Tracheal epithelial cell (primary cell): ENCODE data around the gene FPR2. TPM values are rescaled to one million over a fixed set of nuclear protein-coding genes. Genes with fewer than 3 reads are reported as not detected.

Source experiments
- total RNA-seq: library from RNA; depleted of rRNA; stranded (reverse); fragments of >200 nt; gene quantifications from 2 replicates; pipeline ENCODE4 v1.2.1, GENCODE V29; 2014

The FPR2 gene, protein sequence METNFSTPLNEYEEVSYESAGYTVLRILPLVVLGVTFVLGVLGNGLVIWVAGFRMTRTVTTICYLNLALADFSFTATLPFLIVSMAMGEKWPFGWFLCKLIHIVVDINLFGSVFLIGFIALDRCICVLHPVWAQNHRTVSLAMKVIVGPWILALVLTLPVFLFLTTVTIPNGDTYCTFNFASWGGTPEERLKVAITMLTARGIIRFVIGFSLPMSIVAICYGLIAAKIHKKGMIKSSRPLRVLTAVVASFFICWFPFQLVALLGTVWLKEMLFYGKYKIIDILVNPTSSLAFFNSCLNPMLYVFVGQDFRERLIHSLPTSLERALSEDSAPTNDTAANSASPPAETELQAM
- total RNA-seq, result not detected in 2 replicates

DNA sequence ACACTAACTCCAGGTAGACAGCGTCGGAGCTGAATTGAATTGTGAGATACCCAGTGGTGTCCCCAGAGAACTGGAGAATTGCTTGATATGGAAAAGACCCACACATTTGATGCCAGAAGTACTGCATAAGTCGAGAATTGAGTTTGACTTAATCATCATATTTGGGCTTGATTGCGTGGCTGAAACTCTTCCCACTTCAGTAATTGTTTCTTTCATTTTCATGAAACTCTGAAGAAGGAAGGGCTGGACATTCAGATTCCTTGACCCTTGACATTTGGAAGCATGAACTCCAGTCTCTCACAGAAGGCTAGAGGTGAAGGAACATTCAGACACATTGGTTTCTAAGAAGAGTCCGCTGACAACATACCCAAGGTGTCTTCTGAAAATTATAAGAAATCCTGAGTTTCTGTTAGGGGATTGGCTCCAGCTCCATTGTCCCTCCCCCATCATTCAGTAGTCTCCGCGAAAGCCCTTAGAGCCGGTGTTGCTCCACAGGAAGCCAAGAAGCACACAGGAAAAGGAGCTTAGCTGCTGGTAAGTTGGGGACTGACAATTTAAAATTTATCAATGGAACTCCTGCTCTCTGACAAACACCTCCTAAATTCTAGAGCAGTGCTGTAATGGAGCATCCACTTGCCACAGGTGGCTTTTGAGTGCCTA is at the start of gene FPR2:
FPR2 (plus strand) TSS at position 484 of the 660 bp plus-strand sequence. CDS start 7,479 bp downstream, outside the sequence.

DNA sequence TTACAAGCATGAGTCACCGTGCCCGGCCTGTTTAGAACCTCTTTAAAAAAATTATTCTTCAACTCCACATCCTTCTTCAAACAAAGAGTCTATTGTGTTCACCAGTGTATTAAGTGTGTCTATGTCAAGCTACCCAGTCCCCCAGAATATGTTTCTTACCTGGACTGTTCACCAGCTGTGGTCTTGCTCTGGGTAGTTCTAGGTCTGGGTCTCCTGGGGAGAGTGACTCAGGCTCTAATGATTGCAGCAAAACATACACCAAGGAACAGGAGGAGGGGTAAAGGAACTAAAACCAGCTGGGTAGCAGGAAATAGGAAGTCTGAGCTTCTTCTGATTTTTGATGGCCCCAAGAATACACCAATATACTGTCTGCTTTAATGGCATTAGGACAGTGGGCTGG is 9.3 kb upstream of the FPR2 start, which contains the start of gene FPR1:
FPR1 (minus strand) TSS at position 224 of the 400 bp plus-strand sequence. CDS start 4,884 bp downstream, outside the sequence.

DNA sequence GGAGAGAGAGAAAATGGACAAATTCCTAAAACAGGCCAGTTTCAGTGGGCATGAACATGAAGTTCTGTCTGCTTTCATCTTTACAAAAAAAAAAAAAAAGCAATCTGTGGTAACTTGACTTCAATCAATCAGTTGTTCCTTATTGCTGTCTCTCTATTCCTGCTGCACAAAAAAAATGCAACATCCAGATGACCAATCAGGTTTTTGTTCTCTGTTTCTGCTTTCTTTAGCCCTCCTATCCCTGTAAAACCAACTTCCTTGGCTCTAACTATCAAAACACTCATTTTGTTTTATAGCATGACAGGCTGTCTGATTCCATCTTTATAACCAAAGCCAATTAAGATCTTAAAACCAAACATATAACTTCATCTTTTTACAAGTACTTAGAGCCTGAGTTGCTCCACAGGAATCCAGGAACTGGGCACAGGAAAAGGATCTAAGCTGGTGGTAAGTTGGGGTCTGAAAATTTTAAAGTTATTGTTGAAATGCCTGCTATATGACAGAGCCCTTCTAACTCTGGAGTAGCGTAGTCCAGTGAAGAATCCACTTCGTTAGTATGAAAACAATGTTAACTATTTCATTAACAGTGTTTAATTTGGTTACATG is 34.0 kb downstream of the FPR2 start, which contains the start of gene FPR3:
FPR3 (plus strand) TSS at position 273 of the 606 bp plus-strand sequence. CDS start 28,592 bp downstream, outside the sequence.

Other genes with a start within 250 kb of the FPR2 start
- gene SIGLEC6, start 229.5 kb upstream of the FPR2 start, total RNA-seq, result not detected in 2 replicates
- 1.7 and 1.9 TPM in 2 replicates for gene ZNF175, start 189.9 kb upstream of the FPR2 start, total RNA-seq
- gene SIGLEC5, start 130.8 kb upstream of the FPR2 start, total RNA-seq, result not detected in 2 replicates
- gene SIGLEC14, start 114.4 kb upstream of the FPR2 start, total RNA-seq, result not detected in 2 replicates
- 3.4 TPM in 1 of 2 replicates, not detected in the other for gene SPACA6, start 67.8 kb upstream of the FPR2 start, total RNA-seq
- gene HAS1, start 37.2 kb upstream of the FPR2 start, total RNA-seq, result 2.2 TPM in 1 of 2 replicates, not detected in the other
- gene FPR1, start 9.3 kb upstream of the FPR2 start, total RNA-seq, result not detected in 2 replicates
- not detected in 2 replicates for gene FPR3, start 34.0 kb downstream of the FPR2 start, total RNA-seq
- 3.9 and 4.3 TPM in 2 replicates for gene ZNF577, start 126.8 kb downstream of the FPR2 start, total RNA-seq
- gene ZNF649, start 143.8 kb downstream of the FPR2 start, total RNA-seq, result 7.0 and 8.1 TPM in 2 replicates
- 5.8 and 6.7 TPM in 2 replicates for gene ZNF613, start 166.3 kb downstream of the FPR2 start, total RNA-seq
- gene ZNF350, start 225.7 kb downstream of the FPR2 start, total RNA-seq, result 5.3 and 8.9 TPM in 2 replicates
- gene ZNF615, start 247.0 kb downstream of the FPR2 start, total RNA-seq, result 9.6 and 10.4 TPM in 2 replicates